Panc1 (cell line): Measurements from ENCODE around the gene CFP. TPM values are rescaled to one million over a fixed set of nuclear protein-coding genes. Genes with fewer than 3 reads are reported as not detected.

Source experiments
- ATAC-seq: fragments of 200-7000 bp; cut with Tn5 transposase; 2 replicates; pipeline ENCODE4 v1.9.1; 2020; ENCODE audit warnings: mild to moderate bottlenecking, moderate library complexity
- BruUV-seq: library from RNA; stranded (reverse); fragments of 400-500 nt; replicated peaks from 2 replicates; lab custom pipeline; 2021; lab: Mats Ljungman, UMichigan
- CTCF ChIA-PET: fragments of 300-600 bp; sonication (Branson Sonifier 250); formaldehyde crosslinking; loops from one replicate; lab custom pipeline; 2022; ENCODE audit warnings: antibody characterized with exemption; lab: Charles Lee
- POLR2A ChIA-PET: fragments of 300-600 bp; sonication (Branson Sonifier 250); formaldehyde crosslinking; loops from one replicate; lab custom pipeline; 2022; ENCODE audit warnings: antibody characterized with exemption; lab: Charles Lee
- DNase-seq: peaks from one replicate; pipeline ENCODE4 v3.0.0-alpha.2; 2010; ENCODE audit warnings: low read depth, low spot score
- H3K27ac ChIP-seq: 2 replicates; pipeline ENCODE4 v1.5.1; 2011; ENCODE audit warnings: mild to moderate bottlenecking, low read length, inconsistent platforms
- H3K27me3 ChIP-seq: fragments of 200-500 bp; sonication (Bioruptor generic); 2 replicates; pipeline ENCODE4 v1.6.0; 2014; ENCODE audit warnings: low read length, inconsistent platforms; ENCODE audit not compliant: control insufficient read depth, insufficient read depth
- H3K36me3 ChIP-seq: fragments of 200-500 bp; sonication (Bioruptor generic); 2 replicates; pipeline ENCODE4 v1.5.1; 2014; ENCODE audit warnings: inconsistent platforms, mild to moderate bottlenecking, low read length, moderate library complexity; ENCODE audit not compliant: control insufficient read depth, insufficient read depth
- H3K4me1 ChIP-seq: 2 replicates; pipeline ENCODE4 v1.5.1; 2011; ENCODE audit warnings: inconsistent platforms, mild to moderate bottlenecking, low read length, moderate library complexity; ENCODE audit not compliant: control insufficient read depth, insufficient read depth
- H3K4me3 ChIP-seq, 2 experiments: 2 replicates each; pipeline ENCODE4 v1.5.1; 2011 to 2012; ENCODE audit warnings: low read depth in 2 of 2, low read length in 2 of 2, mild to moderate bottlenecking in 2 of 2, inconsistent platforms in 1 of 2, moderate library complexity in 1 of 2
- H3K9me3 ChIP-seq: fragments of 200-500 bp; sonication (Bioruptor generic); 2 replicates; pipeline ENCODE4 v1.5.1; 2014; ENCODE audit warnings: low read depth, mild to moderate bottlenecking, inconsistent platforms, low read length, moderate library complexity; ENCODE audit not compliant: control insufficient read depth, insufficient read depth
- CTCF ChIP-seq: fragments of 450-650 bp; IDR thresholded peaks from 2 replicates; pipeline ENCODE4 v1.5.1; 2017; ENCODE audit warnings: mild to moderate bottlenecking
- POLR2AphosphoS5 ChIP-seq: IDR thresholded peaks from 2 replicates; pipeline ENCODE4 v1.6.1; 2012; ENCODE audit warnings: mild to moderate bottlenecking, low read depth, low read length, moderate library complexity
- REST ChIP-seq, 2 experiments: IDR thresholded peaks; 2 replicates each; pipeline ENCODE4 v1.6.1; 2011 to 2012; ENCODE audit warnings: low read depth in 2 of 2, control low read depth in 1 of 2, low read length in 1 of 2, mild to moderate bottlenecking in 1 of 2, moderate library complexity in 1 of 2; ENCODE audit not compliant: insufficient read depth in 1 of 2
- SIN3A ChIP-seq: IDR thresholded peaks from 2 replicates; pipeline ENCODE4 v1.6.1; 2012; ENCODE audit warnings: low read depth, mild to moderate bottlenecking, low read length, moderate library complexity, borderline replicate concordance; ENCODE audit not compliant: insufficient read depth
- TCF7L2 ChIP-seq: IDR thresholded peaks from 2 replicates; pipeline ENCODE4 v1.6.1; 2011; ENCODE audit warnings: mild to moderate bottlenecking, low read depth, low read length, inconsistent platforms
- in situ Hi-C: cut with HindIII; loops from 2 replicates; pipeline ENCODE4 v1.10.0; 2016; ENCODE audit warnings: low sequenced_read_pairs, low pct_unique_long_range_greater_than_20kb
- intact Hi-C: fragments of 100-400 bp; cut with micrococcal nuclease; formaldehyde crosslinking; loops from one replicate; pipeline ENCODE4 v1.10.0; 2022; ENCODE audit not compliant: unreplicated experiment
- total RNA-seq: library from RNA; stranded (reverse); gene quantifications from one replicate; pipeline ENCODE4 v1.2.1, GENCODE V29; 2021; ENCODE audit not compliant: unreplicated experiment

Gene CFP
- total RNA-seq, 1 experiment from 2014 or later = 0.59 TPM

- CTCF ChIA-PET = no interaction called here
- no peaks in the 10 kb centered on the region; the same call in 1 of the 2 replicates for H3K4me1 ChIP-seq
- TF ChIP-seq SIN3A (no peak), TCF7L2 (no peak), REST (IDR thresholded peaks at IDR 0.05; ENCODE audit: insufficient read depth in 1 of 2, low read depth in 2 of 2, low read length in 1 of 2) (no peak)
- DNase-seq = no peak
- no peak overlapping the region for H3K27ac ChIP-seq
- ATAC-seq = no peak
- BruUV-seq = no TSS peak
- intact Hi-C loops (no loop called here), in situ Hi-C loops (no loop called here)
- H3K27me3 ChIP-seq = no peaks in the 10 kb centered on the region
- H3K9me3 ChIP-seq = no peaks in the 10 kb centered on the region
- no peak overlapping the region for H3K4me3 ChIP-seq
- POLR2A ChIA-PET = interaction anchor here (0.6 kb wide), 1 partner anchor 19 kb away, joined by 6 read pairs; no protein-coding TSS in a partner anchor
- no peaks in the 10 kb centered on the region for H3K36me3 ChIP-seq
Observed at GRCh38 chrX:47579537-47579936, 50.2 kb downstream of the CFP start.

- DNase-seq (no peak), ATAC-seq (no peak)
- Histone ChIP-seq H3K27me3 (no peaks in the 10 kb centered on the region), H3K9me3 (no peaks in the 10 kb centered on the region), H3K4me3 (no peak overlapping the region), H3K4me1 (no peaks in the 10 kb centered on the region; the same call in 1 of the 2 replicates), H3K36me3 (no peaks in the 10 kb centered on the region), H3K27ac (no peak overlapping the region)
- CTCF ChIA-PET = no interaction called here
- in situ Hi-C loops (no loop called here), intact Hi-C loops (no loop called here)
- BruUV-seq = no TSS peak
- no peak for TF ChIP-seq CTCF
- no peak for TF ChIP-seq POLR2AphosphoS5
- TF ChIP-seq REST (IDR thresholded peaks at IDR 0.05; ENCODE audit: insufficient read depth in 1 of 2, low read depth in 2 of 2, low read length in 1 of 2) = no peak
- no peak for TF ChIP-seq SIN3A
- TF ChIP-seq TCF7L2 = no peak
- POLR2A ChIA-PET = no interaction called here
Observed at GRCh38 chrX:47578692-47579091, 51.0 kb downstream of the CFP start.
